Activated CD8-positive, alpha-beta memory T cell treated with anti-CD3 and anti-CD28 coated beads, Interleukin-2, amount 10 ng/mL, durations not matched to agents 7 days and 5 days (primary cell): Measurements from ENCODE around the gene EFHD2. TPM values are rescaled to one million over a fixed set of nuclear protein-coding genes. Genes with fewer than 3 reads are reported as not detected.
"Not testable (repeated sequence)": the region's sequence is repeated elsewhere in the genome, so short reads cannot be mapped to it uniquely, and the experiment has no call there.

ENCODE experiments used
- ATAC-seq: fragments of 150-1000 bp; cut with Tn5 transposase; one replicate; pipeline ENCODE4 v1.10.0; 2021; ENCODE audit warnings: moderate library complexity
- CTCF ChIA-PET: fragments of 350-600 bp; sonication (Branson Sonifier 250); formaldehyde crosslinking; loops from one replicate; lab custom pipeline; 2021; ENCODE audit warnings: antibody characterized with exemption; lab: Charles Lee
- DNase-seq: peaks from one replicate; pipeline ENCODE4 v3.0.0-alpha.2; 2020
- H3K27ac Mint-ChIP-seq: one replicate; pipeline ENCODE4 v1.8.0; 2021; ENCODE audit warnings: mild to moderate bottlenecking, mixed read lengths
- H3K27me3 Mint-ChIP-seq: one replicate; pipeline ENCODE4 v1.8.0; 2021; ENCODE audit warnings: mixed read lengths
- H3K36me3 Mint-ChIP-seq: one replicate; pipeline ENCODE4 v1.8.0; 2021; ENCODE audit warnings: mild to moderate bottlenecking, mixed read lengths
- H3K4me1 Mint-ChIP-seq: one replicate; pipeline ENCODE4 v1.8.0; 2021; ENCODE audit warnings: mixed read lengths
- H3K4me3 Mint-ChIP-seq: one replicate; pipeline ENCODE4 v1.8.0; 2021; ENCODE audit warnings: mild to moderate bottlenecking, moderate library complexity, mixed read lengths
- H3K9me3 Mint-ChIP-seq: one replicate; pipeline ENCODE4 v1.8.0; 2022; ENCODE audit warnings: low read depth, mixed read lengths
- total RNA-seq, 2 experiments: library from RNA; stranded (reverse); gene quantifications; one replicate each; pipeline ENCODE4 v1.2.3, GENCODE V29; 2021

The EFHD2 gene
- total RNA-seq, 2 experiments from 2014 or later, result 95.4 to 98.9 TPM

GRCh38 chr1:15433471-15433870 lies 23.8 kb downstream of the EFHD2 start:
- no peaks in the 10 kb centered on the region for H3K36me3 Mint-ChIP-seq
- H3K27ac Mint-ChIP-seq, result no peak overlapping the region
- no peaks in the 10 kb centered on the region for H3K27me3 Mint-ChIP-seq
- DNase-seq (no peak), ATAC-seq (no peak)
- H3K4me1 Mint-ChIP-seq, result no peaks in the 10 kb centered on the region
- CTCF ChIA-PET, result interaction anchor here (8.7 kb wide), 1 partner anchor 110 kb away, joined by 153 read pairs; no protein-coding TSS in a partner anchor
- H3K9me3 Mint-ChIP-seq, result no peaks in the 10 kb centered on the region
- no peak overlapping the region for H3K4me3 Mint-ChIP-seq

GRCh38 chr1:15434739-15435138 lies 25.1 kb downstream of the EFHD2 start:
- not testable (repeated sequence) for H3K27me3 Mint-ChIP-seq, H3K4me3 Mint-ChIP-seq, H3K4me1 Mint-ChIP-seq, H3K27ac Mint-ChIP-seq, ATAC-seq, H3K9me3 Mint-ChIP-seq, DNase-seq, H3K36me3 Mint-ChIP-seq
- CTCF ChIA-PET, result interaction anchor here (1.0 to 8.7 kb wide), 4 partner anchors 14 to 114 kb away, joined by 3 to 153 read pairs (median 4); no protein-coding TSS in a partner anchor

- H3K4me1 Mint-ChIP-seq, result no peaks in the 10 kb centered on the region
- no peak overlapping the region for H3K27ac Mint-ChIP-seq
- H3K36me3 Mint-ChIP-seq, result no peaks in the 10 kb centered on the region
- DNase-seq (no peak), ATAC-seq (no peak)
- CTCF ChIA-PET, result interaction anchor here (0.7 to 8.7 kb wide), 8 partner anchors 13 to 131 kb away, joined by 3 to 153 read pairs (median 3); no protein-coding TSS in a partner anchor
- no peak overlapping the region for H3K4me3 Mint-ChIP-seq
- no peaks in the 10 kb centered on the region for H3K27me3 Mint-ChIP-seq
- H3K9me3 Mint-ChIP-seq, result no peaks in the 10 kb centered on the region
Observed at GRCh38 chr1:15435239-15436077, 25.8 kb downstream of the EFHD2 start.

- Mint-ChIP-seq H3K27ac (no peak overlapping the region), H3K9me3 (no peaks in the 10 kb centered on the region), H3K4me1 (no peaks in the 10 kb centered on the region), H3K27me3 (no peaks in the 10 kb centered on the region), H3K4me3 (no peak overlapping the region), H3K36me3 (no peaks in the 10 kb centered on the region)
- CTCF ChIA-PET, result interaction anchor here (2.1 to 8.7 kb wide), 2 partner anchors 113 to 121 kb away, joined by 5 to 153 read pairs; no protein-coding TSS in a partner anchor
- DNase-seq, result no peak
- ATAC-seq, result no peak
Observed at GRCh38 chr1:15436881-15437442, 27.3 kb downstream of the EFHD2 start.

GRCh38 chr1:15439325-15439724 lies 29.6 kb downstream of the EFHD2 start:
- no peak for DNase-seq
- no peaks in the 10 kb centered on the region for H3K27me3 Mint-ChIP-seq
- no peak overlapping the region for H3K4me3 Mint-ChIP-seq
- H3K36me3 Mint-ChIP-seq, result no peaks in the 10 kb centered on the region
- CTCF ChIA-PET, result no interaction called here
- no peak overlapping the region for H3K27ac Mint-ChIP-seq
- no peaks in the 10 kb centered on the region for H3K4me1 Mint-ChIP-seq
- ATAC-seq, result no peak
- H3K9me3 Mint-ChIP-seq, result no peaks in the 10 kb centered on the region

GRCh38 chr1:15440357-15440756 lies 30.7 kb downstream of the EFHD2 start:
- no peak overlapping the region for H3K4me3 Mint-ChIP-seq
- CTCF ChIA-PET, result interaction anchor here (1.3 to 1.5 kb wide), 2 partner anchors 8 to 116 kb away, joined by 3 to 4 read pairs; no protein-coding TSS in a partner anchor
- H3K27me3 Mint-ChIP-seq, result no peaks in the 10 kb centered on the region
- no peaks in the 10 kb centered on the region for H3K36me3 Mint-ChIP-seq
- peaks cover 5% of the 10 kb centered on the region for H3K4me1 Mint-ChIP-seq
- H3K9me3 Mint-ChIP-seq, result no peaks in the 10 kb centered on the region
- DNase-seq (no peak), ATAC-seq (no peak)
- H3K27ac Mint-ChIP-seq, result no peak overlapping the region

GRCh38 chr1:15441247-15441646 lies 31.6 kb downstream of the EFHD2 start:
- DNase-seq (no peak), ATAC-seq (no peak)
- no peak overlapping the region for H3K27ac Mint-ChIP-seq
- no peaks in the 10 kb centered on the region for H3K36me3 Mint-ChIP-seq
- CTCF ChIA-PET, result interaction anchor here (1.3 to 3.3 kb wide), 3 partner anchors 9 to 118 kb away, joined by 3 to 12 read pairs (median 4); no protein-coding TSS in a partner anchor
- H3K4me3 Mint-ChIP-seq, result no peak overlapping the region
- H3K4me1 Mint-ChIP-seq, result peaks cover 11% of the 10 kb centered on the region
- peaks cover 5% of the 10 kb centered on the region for H3K27me3 Mint-ChIP-seq
- H3K9me3 Mint-ChIP-seq, result no peaks in the 10 kb centered on the region

GRCh38 chr1:15442119-15442518 lies 32.4 kb downstream of the EFHD2 start:
- H3K36me3 Mint-ChIP-seq, result no peaks in the 10 kb centered on the region
- CTCF ChIA-PET, result interaction anchor here (3.3 kb wide), 1 partner anchor 119 kb away, joined by 12 read pairs; no protein-coding TSS in a partner anchor
- H3K4me1 Mint-ChIP-seq, result peaks cover 11% of the 10 kb centered on the region
- H3K27ac Mint-ChIP-seq, result no peak overlapping the region
- H3K27me3 Mint-ChIP-seq, result peaks cover 5% of the 10 kb centered on the region
- DNase-seq (no peak), ATAC-seq (no peak)
- no peaks in the 10 kb centered on the region for H3K9me3 Mint-ChIP-seq
- no peak overlapping the region for H3K4me3 Mint-ChIP-seq

GRCh38 chr1:15442759-15443158 lies 33.1 kb downstream of the EFHD2 start:
- Mint-ChIP-seq H3K27ac (no peak overlapping the region), H3K4me3 (no peak overlapping the region), H3K36me3 (no peaks in the 10 kb centered on the region), H3K27me3 (peaks cover 5% of the 10 kb centered on the region), H3K4me1 (peaks cover 11% of the 10 kb centered on the region), H3K9me3 (no peaks in the 10 kb centered on the region)
- CTCF ChIA-PET, result interaction anchor here (1.3 to 3.3 kb wide), 2 partner anchors 11 to 120 kb away, joined by 6 to 12 read pairs; no protein-coding TSS in a partner anchor
- ATAC-seq (no peak), DNase-seq (no peak)

GRCh38 chr1:15443281-15443680 lies 33.6 kb downstream of the EFHD2 start:
- CTCF ChIA-PET, result interaction anchor here (1.3 to 3.3 kb wide), 2 partner anchors 12 to 120 kb away, joined by 6 to 12 read pairs; no protein-coding TSS in a partner anchor
- ATAC-seq, result no peak

GRCh38 chr1:15444468-15445389 lies 35.0 kb downstream of the EFHD2 start:
- H3K27ac Mint-ChIP-seq, result no peak overlapping the region
- H3K27me3 Mint-ChIP-seq, result peaks cover 6% of the 10 kb centered on the region
- CTCF ChIA-PET, result interaction anchor here (3.3 kb wide), 1 partner anchor 122 kb away, joined by 12 read pairs; no protein-coding TSS in a partner anchor
- no peaks in the 10 kb centered on the region for H3K9me3 Mint-ChIP-seq
- H3K4me3 Mint-ChIP-seq, result no peak overlapping the region
- ATAC-seq (no peak), DNase-seq (no peak)
- H3K36me3 Mint-ChIP-seq, result no peaks in the 10 kb centered on the region
- H3K4me1 Mint-ChIP-seq, result peaks cover 11% of the 10 kb centered on the region

More at GRCh38 chr1:15443281-15443680, 33.6 kb downstream of the EFHD2 start:
- H3K4me3 Mint-ChIP-seq, result no peak overlapping the region
- DNase-seq, result no peak
- no peak overlapping the region for H3K27ac Mint-ChIP-seq
- peaks cover 5% of the 10 kb centered on the region for H3K27me3 Mint-ChIP-seq
- peaks cover 11% of the 10 kb centered on the region for H3K4me1 Mint-ChIP-seq
- H3K36me3 Mint-ChIP-seq, result no peaks in the 10 kb centered on the region
- no peaks in the 10 kb centered on the region for H3K9me3 Mint-ChIP-seq

GRCh38 chr1:15445390-15446122 lies 35.9 kb downstream of the EFHD2 start:
- ATAC-seq, result no peak
- Mint-ChIP-seq H3K4me3 (no peak overlapping the region), H3K27me3 (peaks cover 7% of the 10 kb centered on the region), H3K4me1 (peaks cover 11% of the 10 kb centered on the region), H3K36me3 (no peaks in the 10 kb centered on the region), H3K27ac (no peak overlapping the region), H3K9me3 (no peaks in the 10 kb centered on the region)
- DNase-seq, result no peak
- CTCF ChIA-PET, result no interaction called here
